ENCODE data around the gene GOLGA6L7. TPM values are rescaled to one million over a fixed set of nuclear protein-coding genes. Genes with fewer than 3 reads are reported as not detected.
"Not testable (repeated sequence)": the region's sequence is repeated elsewhere in the genome, so short reads cannot be mapped to it uniquely, and the experiment has no call there.

Gene GOLGA6L7, protein sequence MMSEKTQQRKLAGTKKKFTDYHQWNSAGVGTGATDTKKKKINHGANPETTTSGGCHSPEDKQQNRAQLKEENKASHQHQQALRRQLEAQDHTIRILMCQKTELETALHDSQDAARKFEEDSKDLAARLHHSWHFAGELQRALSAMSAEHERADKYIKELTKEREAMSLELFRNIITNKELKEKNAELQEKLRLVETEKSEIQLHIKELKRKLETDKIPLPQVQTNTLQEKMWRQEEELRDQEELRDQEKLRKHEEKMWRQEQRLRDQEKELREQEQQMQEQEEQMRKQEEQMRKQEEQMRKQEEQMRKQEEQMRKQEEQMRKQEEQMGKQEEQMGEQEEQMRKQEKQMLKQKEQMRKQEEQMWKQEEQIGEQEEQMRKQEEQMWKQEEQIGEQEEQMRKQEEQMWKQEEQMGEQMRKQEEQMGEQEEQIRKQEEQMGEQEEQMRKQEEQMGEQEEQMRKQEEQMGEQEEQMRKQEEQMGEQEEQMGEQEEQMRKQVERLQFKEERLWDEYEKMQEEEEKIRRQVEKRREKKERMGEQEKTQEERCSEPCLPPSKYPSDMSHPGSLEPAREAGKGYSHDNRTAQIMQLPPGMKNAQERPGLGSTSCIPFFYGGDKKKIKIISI
- polyA plus RNA-seq (2012; ENCODE audit: insufficient read depth, insufficient read length, low read depth) = 0.85 TPM

DNA sequence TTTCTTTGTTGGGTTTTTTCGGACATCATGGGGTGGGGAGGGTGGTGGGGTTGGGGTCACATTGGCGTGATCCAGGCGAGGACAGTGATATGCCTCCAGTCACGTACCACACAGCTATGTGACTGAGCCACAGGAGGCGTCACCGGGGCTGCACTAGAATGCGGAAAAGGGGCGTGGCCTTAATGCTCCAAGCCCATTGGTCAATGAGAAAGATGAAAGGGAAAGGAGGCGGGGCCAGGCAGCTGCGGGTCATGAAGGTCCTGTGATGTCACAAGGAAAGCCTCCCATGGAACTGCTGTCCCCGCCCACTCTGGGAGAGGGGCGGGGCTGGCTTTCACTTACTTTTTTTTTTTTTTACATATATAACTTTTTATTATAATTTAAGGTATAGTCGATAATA lies at the start of gene GOLGA6L7:
TSS of gene GOLGA6L7 (minus strand) at position 124 of the 400 bp plus-strand sequence. CDS start at position 29, 95 bp downstream.
- not testable (repeated sequence) for H3K27me3 ChIP-seq; H3K4me3 ChIP-seq (ENCODE audit: low read depth, low read length); H3K36me3 ChIP-seq; H3K4me1 ChIP-seq; H3K9me3 ChIP-seq
- peak; percentile 54 for DNase-seq

DNA sequence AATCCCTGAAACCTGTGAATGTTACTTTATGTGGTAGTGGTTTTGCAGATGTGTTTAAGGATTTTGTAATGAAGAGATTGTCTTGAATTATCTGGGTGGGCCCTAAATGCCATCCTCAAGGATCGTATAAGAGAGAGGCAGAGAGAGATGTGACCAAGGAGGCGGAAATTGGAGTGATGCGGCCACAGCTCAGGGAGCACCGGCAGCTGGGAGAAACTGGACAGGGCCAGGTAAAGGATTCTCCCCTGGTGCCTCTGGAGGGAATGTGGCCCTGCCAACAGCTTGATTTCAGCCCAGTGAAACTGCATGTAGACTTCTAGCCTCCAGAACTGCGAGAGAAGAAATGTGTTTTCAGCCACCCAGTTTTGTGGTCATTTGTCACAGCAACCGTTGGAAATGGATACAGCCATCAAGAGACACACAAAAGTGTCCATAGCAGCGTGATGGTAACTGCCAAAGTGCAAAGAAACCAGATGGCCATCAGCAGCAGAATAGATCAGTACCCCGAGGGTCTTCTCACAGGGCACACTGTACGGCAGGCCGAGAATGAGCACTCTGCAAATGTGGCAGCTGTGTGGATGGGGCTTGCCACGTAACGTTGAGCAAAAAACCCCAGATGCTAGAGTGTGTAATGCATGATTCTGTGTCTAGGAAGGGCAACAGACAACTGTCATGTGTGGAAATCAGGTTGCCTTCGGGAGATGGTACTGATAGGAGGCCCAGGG lies 49.6 kb upstream of the GOLGA6L7 start:
- TF ChIP-seq, protein P1, sequence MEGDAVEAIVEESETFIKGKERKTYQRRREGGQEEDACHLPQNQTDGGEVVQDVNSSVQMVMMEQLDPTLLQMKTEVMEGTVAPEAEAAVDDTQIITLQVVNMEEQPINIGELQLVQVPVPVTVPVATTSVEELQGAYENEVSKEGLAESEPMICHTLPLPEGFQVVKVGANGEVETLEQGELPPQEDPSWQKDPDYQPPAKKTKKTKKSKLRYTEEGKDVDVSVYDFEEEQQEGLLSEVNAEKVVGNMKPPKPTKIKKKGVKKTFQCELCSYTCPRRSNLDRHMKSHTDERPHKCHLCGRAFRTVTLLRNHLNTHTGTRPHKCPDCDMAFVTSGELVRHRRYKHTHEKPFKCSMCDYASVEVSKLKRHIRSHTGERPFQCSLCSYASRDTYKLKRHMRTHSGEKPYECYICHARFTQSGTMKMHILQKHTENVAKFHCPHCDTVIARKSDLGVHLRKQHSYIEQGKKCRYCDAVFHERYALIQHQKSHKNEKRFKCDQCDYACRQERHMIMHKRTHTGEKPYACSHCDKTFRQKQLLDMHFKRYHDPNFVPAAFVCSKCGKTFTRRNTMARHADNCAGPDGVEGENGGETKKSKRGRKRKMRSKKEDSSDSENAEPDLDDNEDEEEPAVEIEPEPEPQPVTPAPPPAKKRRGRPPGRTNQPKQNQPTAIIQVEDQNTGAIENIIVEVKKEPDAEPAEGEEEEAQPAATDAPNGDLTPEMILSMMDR (IDR thresholded peaks at IDR 0.05; ENCODE audit: low read depth, low read length) = no peak
- Histone ChIP-seq H3K4me1 (peaks cover 8% of the 10 kb centered on the region), H3K36me3 (no peaks in the 10 kb centered on the region), H3K4me3 (ENCODE audit: low read depth, low read length) (no peak overlapping the region), H3K9me3 (no peaks in the 10 kb centered on the region), H3K27me3 (no peaks in the 10 kb centered on the region)
- peak; percentile 59 for DNase-seq

DNA sequence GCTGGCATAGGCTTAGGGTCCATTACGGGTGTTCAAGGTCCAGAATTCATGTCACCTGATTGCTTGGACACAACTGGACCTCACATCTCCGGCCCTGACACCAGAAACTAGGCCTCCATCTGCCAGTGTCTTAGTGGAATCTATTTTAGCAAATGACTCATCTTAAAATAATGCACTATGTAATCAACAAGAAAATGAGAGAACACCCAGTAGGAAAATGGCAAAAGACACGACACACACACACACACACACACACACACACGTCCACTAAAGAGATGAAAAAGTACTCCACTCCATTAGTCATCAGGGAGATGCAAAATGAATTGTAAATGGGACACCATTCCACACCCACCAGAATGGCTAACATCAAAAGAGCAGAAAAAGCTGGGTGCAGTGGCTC lies 48.5 kb upstream of the GOLGA6L7 start:
- no peak for DNase-seq
- TF ChIP-seq, protein P1 (IDR thresholded peaks at IDR 0.05; ENCODE audit: low read depth, low read length) = no peak
- Histone ChIP-seq H3K36me3 (no peaks in the 10 kb centered on the region), H3K4me3 (ENCODE audit: low read depth, low read length) (no peak overlapping the region), H3K27me3 (no peaks in the 10 kb centered on the region), H3K4me1 (peaks cover 8% of the 10 kb centered on the region), H3K9me3 (no peaks in the 10 kb centered on the region)

DNA sequence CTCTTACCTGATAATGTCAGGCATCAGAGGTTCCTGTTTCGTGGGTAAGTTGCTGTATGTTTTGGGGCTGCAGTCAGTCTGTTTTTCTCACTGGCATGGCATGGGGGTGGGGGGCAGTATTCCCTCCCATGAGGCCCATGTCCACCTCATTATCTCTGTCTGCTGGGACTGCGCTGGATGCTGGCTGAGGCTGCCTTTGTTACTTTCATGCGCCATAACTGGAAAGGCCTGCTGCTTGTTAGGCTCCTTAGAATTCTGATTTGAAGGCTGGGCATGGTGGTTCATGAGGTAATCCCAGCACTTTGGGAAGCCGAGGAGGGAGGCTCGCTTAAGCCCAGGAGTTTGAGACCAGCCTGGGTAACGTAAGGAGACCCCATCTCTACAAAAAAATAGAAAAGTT lies 47.1 kb upstream of the GOLGA6L7 start:
- Histone ChIP-seq H3K36me3 (no peaks in the 10 kb centered on the region), H3K9me3 (no peaks in the 10 kb centered on the region), H3K4me3 (ENCODE audit: low read depth, low read length) (no peak overlapping the region), H3K4me1 (peaks cover 8% of the 10 kb centered on the region), H3K27me3 (no peaks in the 10 kb centered on the region)
- TF ChIP-seq, protein P1 (IDR thresholded peaks at IDR 0.05; ENCODE audit: low read depth, low read length) = no peak
- DNase-seq = no peak

DNA sequence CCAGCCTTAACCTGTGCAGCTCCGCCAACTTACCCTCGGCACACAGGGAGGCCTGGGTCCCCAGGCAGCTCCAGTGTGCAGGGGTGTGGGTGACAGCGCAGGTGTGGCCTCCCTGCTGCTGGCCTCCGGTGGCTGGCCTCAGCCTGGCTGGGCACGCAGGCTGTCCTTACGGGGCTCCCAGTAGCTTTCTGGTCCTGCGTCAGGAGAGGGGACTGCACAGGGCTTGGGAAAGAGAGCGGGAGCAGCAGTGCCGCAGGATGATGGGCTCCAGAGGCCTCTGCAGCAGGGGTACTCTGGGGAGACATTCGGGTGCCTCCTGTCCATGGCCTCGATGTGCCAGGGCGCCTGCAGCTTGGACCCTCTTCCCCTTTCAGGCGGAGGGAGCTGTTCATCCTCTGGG lies 46.7 kb upstream of the GOLGA6L7 start:
- no peak overlapping the region for H3K4me3 ChIP-seq (ENCODE audit: low read depth, low read length)
- DNase-seq = no peak
- TF ChIP-seq, protein P1 (IDR thresholded peaks at IDR 0.05; ENCODE audit: low read depth, low read length) = no peak
- H3K9me3 ChIP-seq = no peaks in the 10 kb centered on the region
- H3K27me3 ChIP-seq = no peaks in the 10 kb centered on the region
- peaks cover 8% of the 10 kb centered on the region for H3K4me1 ChIP-seq
- no peaks in the 10 kb centered on the region for H3K36me3 ChIP-seq

DNA sequence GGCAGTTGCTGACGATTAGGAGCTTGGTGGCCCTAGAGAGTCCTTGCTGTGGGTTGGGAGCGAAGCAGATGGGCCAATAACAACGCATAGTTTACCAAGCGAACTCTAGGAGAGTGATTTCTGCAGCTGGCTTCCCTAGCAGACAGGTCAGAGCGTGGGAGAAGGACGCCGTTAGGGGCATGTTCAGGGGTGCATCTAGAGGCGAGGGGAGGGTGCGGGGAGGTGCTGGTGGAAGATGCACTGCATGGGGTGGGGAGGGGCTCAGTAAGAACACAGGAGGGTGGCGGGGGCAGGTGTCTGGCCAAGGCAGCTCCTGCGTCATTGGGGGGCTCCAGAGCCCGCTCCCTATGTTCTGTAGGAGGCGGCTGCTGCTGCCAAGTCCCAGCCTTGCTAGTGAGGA lies 46.2 kb upstream of the GOLGA6L7 start:
- no peaks in the 10 kb centered on the region for H3K36me3 ChIP-seq
- H3K27me3 ChIP-seq = no peaks in the 10 kb centered on the region
- no peak overlapping the region for H3K4me3 ChIP-seq (ENCODE audit: low read depth, low read length)
- no peak for DNase-seq
- TF ChIP-seq, protein P1 (IDR thresholded peaks at IDR 0.05; ENCODE audit: low read depth, low read length) = no peak
- peaks cover 8% of the 10 kb centered on the region for H3K4me1 ChIP-seq
- no peaks in the 10 kb centered on the region for H3K9me3 ChIP-seq

Data from BE2C (cell line).